GM12878 (cell line): ENCODE measurements around the gene SUPT6H. TPM values are rescaled to one million over a fixed set of nuclear protein-coding genes. Genes with fewer than 3 reads are reported as not detected.

Experiments used
- ATAC-seq: fragments of 200-7000 bp; cut with Tn5 transposase; 3 replicates; pipeline ENCODE4 v1.9.1; 2020; ENCODE audit warnings: mild to moderate bottlenecking, moderate library complexity
- BruUV-seq: library from RNA; stranded (reverse); fragments of 400-500 nt; replicated peaks from 2 replicates; lab custom pipeline; 2021; lab: Mats Ljungman, UMichigan
- CTCF ChIA-PET: fragments of 300-600 bp; sonication (Branson Sonifier 250); formaldehyde crosslinking; extraction: SDS; loops from one replicate; lab custom pipeline; 2021; ENCODE audit warnings: inconsistent platforms; lab: Yijun Ruan, JAX
- POLR2A ChIA-PET: fragments of 350-600 bp; formaldehyde crosslinking; extraction: SDS; loops from one replicate; lab custom pipeline; 2021; ENCODE audit warnings: inconsistent platforms; lab: Charles Lee
- RAD21 ChIA-PET: fragments of 300-600 bp; sonication (Branson Sonifier 250); formaldehyde crosslinking; loops from one replicate; lab custom pipeline; 2023; ENCODE audit warnings: antibody characterized with exemption; ENCODE audit not compliant: unreplicated experiment; lab: Charles Lee
- SMC1A ChIA-PET: fragments of 300-600 bp; sonication (Branson Sonifier 250); formaldehyde crosslinking; loops from one replicate; lab custom pipeline; 2023; ENCODE audit not compliant: unreplicated experiment, uncharacterized antibody; lab: Charles Lee
- DNase-seq: peaks from one replicate; pipeline ENCODE4 v3.0.0-alpha.2; 2011; ENCODE audit warnings: low read depth, low spot score
- FAIRE-seq: peaks from 3 replicates; lab custom pipeline; 2011; peaks lifted over from hg19 to GRCh38; lab: Jason Lieb, UNC
- H2AFZ ChIP-seq: 2 replicates; pipeline ENCODE4 v1.6.0; 2011; ENCODE audit warnings: low read depth, low read length, control low read depth; ENCODE audit not compliant: control insufficient read depth
- H3K27ac ChIP-seq: 2 replicates; pipeline ENCODE4 v1.5.1; 2011; ENCODE audit warnings: control low read depth; ENCODE audit not compliant: control insufficient read depth, insufficient read depth
- H3K27me3 ChIP-seq, 2 experiments: replicated peaks in 1 of 2; 2 replicates each; pipeline versions ENCODE4 v1.6.0 to v1.6.1; 2011; ENCODE audit warnings: low read length in 1 of 2; ENCODE audit not compliant: control insufficient read depth in 2 of 2, insufficient read depth in 2 of 2
- H3K36me3 ChIP-seq, 2 experiments: 2 replicates each; pipeline ENCODE4 v1.5.1; 2011; ENCODE audit warnings: low read length in 1 of 2; ENCODE audit not compliant: control insufficient read depth in 2 of 2, insufficient read depth in 2 of 2
- H3K4me1 ChIP-seq: 2 replicates; pipeline ENCODE4 v1.6.1; 2011; ENCODE audit warnings: mild to moderate bottlenecking, low read length, moderate library complexity, mixed read lengths; ENCODE audit not compliant: control insufficient read depth, insufficient read depth
- H3K4me2 ChIP-seq: 2 replicates; pipeline ENCODE4 v1.6.0; 2011; ENCODE audit warnings: control low read depth; ENCODE audit not compliant: control insufficient read depth, insufficient read depth
- H3K4me3 ChIP-seq: fragments of 200-600 bp; sonication (generic); 2 replicates; pipeline ENCODE4 v1.5.1; 2016
- H3K79me2 ChIP-seq: 2 replicates; pipeline ENCODE4 v1.6.0; 2011; ENCODE audit warnings: low read length; ENCODE audit not compliant: control insufficient read depth, insufficient read depth
- H3K9ac ChIP-seq: 2 replicates; pipeline ENCODE4 v1.8.0; 2011; ENCODE audit warnings: low read length, control low read depth, mixed read lengths; ENCODE audit not compliant: control insufficient read depth, insufficient read depth
- H3K9me3 ChIP-seq: replicated peaks from 3 replicates; pipeline ENCODE4 v1.5.1; 2011; ENCODE audit warnings: mild to moderate bottlenecking, low read length; ENCODE audit not compliant: control insufficient read depth, insufficient read depth
- H4K20me1 ChIP-seq: 2 replicates; pipeline ENCODE4 v1.6.0; 2011; ENCODE audit not compliant: control insufficient read depth, insufficient read depth
- PRDM15 ChIP-seq: fragments of 450-650 bp; formaldehyde crosslinking; IDR thresholded peaks from 2 replicates; pipeline ENCODE4 v1.4.0; 2020; ENCODE audit warnings: mild to moderate bottlenecking, moderate library complexity
- RAD21 ChIP-seq: IDR thresholded peaks from 2 replicates; pipeline ENCODE4 v1.6.1; 2011; ENCODE audit warnings: mild to moderate bottlenecking, low read depth, low read length, moderate library complexity; ENCODE audit not compliant: insufficient read depth
- SMC3 ChIP-seq: IDR thresholded peaks from 2 replicates; pipeline ENCODE4 v1.6.1; 2011; ENCODE audit warnings: low read length, improper control_type of control experiment, borderline replicate concordance
- WGBS: methylation state at CpG from one replicate; pipeline ENCODE4 v1.1.6; 2016; ENCODE audit warnings: low lambda C conversion rate; ENCODE audit not compliant: insufficient replicate concordance, insufficient coverage; ENCODE audit errors: missing lambda C conversion rate; 5-methylcytosine and 5-hydroxymethylcytosine counted together
- in situ Hi-C: fragments of 300-500 bp; cut with MboI; formaldehyde crosslinking; loops from 9 replicates; pipeline ENCODE4 v1.14.3; 2018; ENCODE audit warnings: mixed read lengths
- intact Hi-C: fragments of 100-400 bp; cut with micrococcal nuclease; formaldehyde crosslinking; loops from one replicate; pipeline ENCODE4 v1.14.2; 2022; ENCODE audit not compliant: unreplicated experiment
- polyA plus RNA-seq, 11 experiments: library from polyadenylated mRNA; depleted of rRNA in 4 of 11; unstranded in 6 of 11; stranded (reverse) in 5 of 11; fragments of >200 nt; fragmentation: Nextera tagmentation in 4 of 11; fragmentation: Illumina TruSeq in 1 of 11; extraction: Ambion mirVana in 4 of 11; extraction: Trizol in 1 of 11; gene quantifications; 1 replicate in 1 of 11; 2 replicates in 10 of 11; pipeline versions ENCODE4 v1.2.1 to v1.2.3, GENCODE V29; 2011 to 2016; ENCODE audit warnings: inconsistent platforms in 2 of 11, missing spikeins in 2 of 11, low read depth in 1 of 11
- total RNA-seq, 4 experiments: library from RNA; depleted of rRNA in 3 of 4; stranded (reverse); fragments of >200 nt in 3 of 4; fragmentation: Illumina TruSeq in 1 of 4; extraction: Trizol in 1 of 4; gene quantifications; 2 replicates each; pipeline versions ENCODE4 v1.2.1 to v1.2.3, GENCODE V29; 2013 to 2021
- TF ChIP-seq, protein P1 (sequence below), 3 experiments: IDR thresholded peaks in 2 of 3; conservative IDR thresholded peaks in 1 of 3; 2 replicates each; pipeline ENCODE4 v1.5.1; 2011; ENCODE audit warnings: low read depth in 3 of 3, low read length in 3 of 3, mild to moderate bottlenecking in 3 of 3, control low read depth in 2 of 3, moderate library complexity in 2 of 3, inconsistent platforms in 1 of 3, mixed read lengths in 1 of 3; ENCODE audit not compliant: control insufficient read depth in 2 of 3, insufficient read depth in 1 of 3; ENCODE audit errors: extremely low read depth in 1 of 3

Gene SUPT6H
- total and polyA plus RNA-seq, 10 of the 15 experiments (the other 5 are each of a cell fraction or from before 2014, with no cell fraction given) = 1.7 to 58.8 (median 37.7) TPM

DNA sequence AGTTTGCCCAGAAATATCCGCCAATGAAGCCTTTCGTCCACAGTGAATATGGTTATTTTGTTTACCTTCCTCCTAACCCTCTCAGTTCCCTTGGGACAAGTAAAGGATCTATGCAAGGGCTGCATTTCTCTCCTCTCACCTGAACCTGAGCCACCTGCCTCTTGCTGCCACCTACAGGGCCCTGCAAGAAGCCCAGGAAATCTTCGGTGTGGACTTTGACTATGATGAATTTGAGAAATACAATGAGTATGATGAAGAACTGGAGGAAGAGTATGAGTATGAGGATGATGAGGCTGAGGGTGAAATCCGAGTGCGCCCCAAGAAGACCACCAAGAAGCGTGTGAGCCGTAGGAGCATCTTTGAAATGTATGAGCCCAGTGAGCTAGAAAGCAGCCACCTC lies 14.0 kb downstream of the SUPT6H start:
- H3K79me2 ChIP-seq = no peaks in the 10 kb centered on the region; the same call in 1 of the 2 replicates
- peaks cover 30 to 59% of the 10 kb centered on the region in 2 experiments for H3K36me3 ChIP-seq
- TF ChIP-seq PRDM15 (CRISPR knock-in tag) = no peak
- TF ChIP-seq, protein P1, sequence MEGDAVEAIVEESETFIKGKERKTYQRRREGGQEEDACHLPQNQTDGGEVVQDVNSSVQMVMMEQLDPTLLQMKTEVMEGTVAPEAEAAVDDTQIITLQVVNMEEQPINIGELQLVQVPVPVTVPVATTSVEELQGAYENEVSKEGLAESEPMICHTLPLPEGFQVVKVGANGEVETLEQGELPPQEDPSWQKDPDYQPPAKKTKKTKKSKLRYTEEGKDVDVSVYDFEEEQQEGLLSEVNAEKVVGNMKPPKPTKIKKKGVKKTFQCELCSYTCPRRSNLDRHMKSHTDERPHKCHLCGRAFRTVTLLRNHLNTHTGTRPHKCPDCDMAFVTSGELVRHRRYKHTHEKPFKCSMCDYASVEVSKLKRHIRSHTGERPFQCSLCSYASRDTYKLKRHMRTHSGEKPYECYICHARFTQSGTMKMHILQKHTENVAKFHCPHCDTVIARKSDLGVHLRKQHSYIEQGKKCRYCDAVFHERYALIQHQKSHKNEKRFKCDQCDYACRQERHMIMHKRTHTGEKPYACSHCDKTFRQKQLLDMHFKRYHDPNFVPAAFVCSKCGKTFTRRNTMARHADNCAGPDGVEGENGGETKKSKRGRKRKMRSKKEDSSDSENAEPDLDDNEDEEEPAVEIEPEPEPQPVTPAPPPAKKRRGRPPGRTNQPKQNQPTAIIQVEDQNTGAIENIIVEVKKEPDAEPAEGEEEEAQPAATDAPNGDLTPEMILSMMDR (IDR thresholded peaks at IDR 0.05 in 2 of 3, conservative IDR thresholded peaks at IDR 0.05 in 1 of 3; ENCODE audit: control insufficient read depth in 2 of 3, extremely low read depth in 1 of 3, insufficient read depth in 1 of 3, low read depth in 3 of 3, low read length in 3 of 3) = peak; percentile 45 to 56 (median 49)
- TF ChIP-seq RAD21 = peak; percentile 56
- TF ChIP-seq SMC3 = peak; percentile 18; the same call in 1 of the 2 replicates
- TF ChIP-seq, all 136 proteins: peak for 3
- no peaks in the 10 kb centered on the region for H3K9me3 ChIP-seq
- ChIA-PET RAD21 (interaction anchor here (1.1 to 2.0 kb wide), 2 partner anchors 29 to 35 kb away, joined by 3 to 11 read pairs; no protein-coding TSS in a partner anchor), SMC1A (interaction anchor here (1.5 to 2.4 kb wide), 2 partner anchors 29 to 32 kb away, joined by 5 to 9 read pairs; no protein-coding TSS in a partner anchor), POLR2A (interaction anchor here (1.3 to 1.4 kb wide), 2 partner anchors 15 to 32 kb away, joined by 4 to 7 read pairs; partner anchors contain the start of genes BLTP2, SDF2 and SUPT6H), CTCF (interaction anchor here (1.0 to 5.5 kb wide), 4 partner anchors 14 to 46 kb away, joined by 3 to 56 read pairs (median 14); partner anchors contain the start of genes BLTP2, SDF2 and SUPT6H)
- no peaks in the 10 kb centered on the region for H3K27me3 ChIP-seq
- in situ Hi-C loops (no loop called here), intact Hi-C loops (loop anchor here (1.0 kb wide), 1 partner anchor 30 kb away; no protein-coding TSS in a partner anchor)
- no peak overlapping the region for H2AFZ ChIP-seq
- WGBS = 88% methylated on average over 7 of the region's 7 CpGs
- H3K4me1 ChIP-seq = no peaks in the 10 kb centered on the region
- no peaks in the 10 kb centered on the region for H4K20me1 ChIP-seq
- no peak for FAIRE-seq
- H3K4me2 ChIP-seq = no peak overlapping the region
- ATAC-seq = peak; percentile 65
- no TSS peak for BruUV-seq
- H3K9ac ChIP-seq = no peak overlapping the region
- DNase-seq = no peak
- no peak overlapping the region for H3K27ac ChIP-seq
- no peak overlapping the region for H3K4me3 ChIP-seq
